Islet of Langerhans (tissue), 1 donor: ENCODE data around the gene CFAP70.

Experiments used
- FAIRE-seq: peaks from one replicate; lab custom pipeline; 2011; peaks lifted over from hg19 to GRCh38; lab: Jason Lieb, UNC

CFAP70 gene

DNA sequence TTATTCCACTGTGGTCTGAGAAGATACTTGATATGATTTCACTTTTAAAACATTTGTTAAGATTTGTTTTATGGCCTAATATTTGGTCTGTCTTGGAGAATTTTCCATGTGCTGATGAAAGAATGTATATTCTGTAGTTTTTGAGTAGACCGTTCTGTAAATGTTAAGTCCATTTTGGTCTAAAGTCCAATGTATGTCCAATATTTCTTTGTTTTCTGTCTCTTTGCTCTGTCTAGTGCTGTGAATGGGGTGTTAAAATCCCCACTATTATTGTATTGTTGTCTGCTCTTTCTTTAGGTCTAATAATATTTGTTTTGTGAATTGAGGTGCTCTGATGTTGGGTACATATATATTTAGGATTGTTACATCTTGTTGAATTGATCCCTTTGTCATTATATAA, 142.9 kb downstream of the CFAP70 start:
- FAIRE-seq = no peak

- FAIRE-seq = no peak
Measured at GRCh38 chr10:73211106-73211811, 147.4 kb downstream of the CFAP70 start.

- no peak for FAIRE-seq
Measured at GRCh38 chr10:73210395-73211105, 148.1 kb downstream of the CFAP70 start.

DNA sequence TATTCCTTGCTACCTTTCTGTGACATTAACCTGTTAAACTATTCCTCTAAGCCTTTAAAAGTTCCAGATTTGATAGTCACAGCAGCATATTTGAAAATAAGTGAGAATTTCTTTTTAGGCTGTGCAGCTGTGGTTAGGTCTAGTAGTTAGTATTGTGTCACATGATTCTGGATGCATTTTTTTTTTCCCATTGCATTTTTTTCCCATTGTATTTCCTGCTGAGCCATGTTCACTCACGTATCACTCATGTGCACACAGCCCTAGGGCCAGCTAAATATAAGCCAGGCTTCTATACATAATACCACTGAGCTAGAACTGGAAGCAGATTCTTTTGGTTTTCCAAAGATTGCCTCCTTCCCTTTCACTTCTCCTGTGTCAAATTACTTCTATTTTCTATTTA, 149.0 kb downstream of the CFAP70 start:
- FAIRE-seq = no peak

GRCh38 chr10:73207883-73208282, 150.8 kb downstream of the CFAP70 start:
- FAIRE-seq = no peak

- FAIRE-seq = no peak
Measured at GRCh38 chr10:73206385-73206784, 152.3 kb downstream of the CFAP70 start.

- no peak for FAIRE-seq
Measured at GRCh38 chr10:73205890-73206289, 152.8 kb downstream of the CFAP70 start.

- FAIRE-seq = no peak
Measured at GRCh38 chr10:73205081-73205480, 153.6 kb downstream of the CFAP70 start.
